ENCODE results near the gene KIAA1328. TPM values are rescaled to one million over a fixed set of nuclear protein-coding genes. Genes with fewer than 3 reads are reported as not detected.

KIAA1328 gene
- total RNA-seq, 3 donors from 2014 or later = 6.0 to 9.8 (median 7.4) TPM

DNA sequence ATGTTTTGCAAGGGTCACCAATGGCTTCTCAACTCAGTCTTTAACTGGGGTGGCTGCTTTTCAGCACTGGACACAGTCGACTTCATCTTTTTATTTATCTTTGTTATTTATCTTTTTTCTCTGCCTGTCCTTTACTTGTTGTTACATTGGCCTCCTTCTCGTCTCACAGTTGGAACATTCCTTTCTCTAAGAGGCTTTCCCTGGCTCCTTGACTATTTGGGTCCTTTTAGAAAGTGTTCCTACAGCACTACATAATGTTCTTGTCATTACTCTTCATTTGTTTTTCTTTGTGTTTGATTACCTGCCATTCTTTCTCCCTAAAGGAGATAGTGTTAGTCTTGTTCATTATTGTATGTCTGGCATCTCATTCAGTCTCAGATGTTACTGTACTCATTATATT, 122.0 kb downstream of the KIAA1328 start:
- Histone ChIP-seq H3K36me3 (ENCODE audit: low read depth) (no peaks in the 10 kb centered on the region), H3K9me3 (no peaks in the 10 kb centered on the region), H3K4me3 (no peak overlapping the region), H3K4me1 (ENCODE audit: low read depth) (no peaks in the 10 kb centered on the region)
- TF ChIP-seq, protein P1, sequence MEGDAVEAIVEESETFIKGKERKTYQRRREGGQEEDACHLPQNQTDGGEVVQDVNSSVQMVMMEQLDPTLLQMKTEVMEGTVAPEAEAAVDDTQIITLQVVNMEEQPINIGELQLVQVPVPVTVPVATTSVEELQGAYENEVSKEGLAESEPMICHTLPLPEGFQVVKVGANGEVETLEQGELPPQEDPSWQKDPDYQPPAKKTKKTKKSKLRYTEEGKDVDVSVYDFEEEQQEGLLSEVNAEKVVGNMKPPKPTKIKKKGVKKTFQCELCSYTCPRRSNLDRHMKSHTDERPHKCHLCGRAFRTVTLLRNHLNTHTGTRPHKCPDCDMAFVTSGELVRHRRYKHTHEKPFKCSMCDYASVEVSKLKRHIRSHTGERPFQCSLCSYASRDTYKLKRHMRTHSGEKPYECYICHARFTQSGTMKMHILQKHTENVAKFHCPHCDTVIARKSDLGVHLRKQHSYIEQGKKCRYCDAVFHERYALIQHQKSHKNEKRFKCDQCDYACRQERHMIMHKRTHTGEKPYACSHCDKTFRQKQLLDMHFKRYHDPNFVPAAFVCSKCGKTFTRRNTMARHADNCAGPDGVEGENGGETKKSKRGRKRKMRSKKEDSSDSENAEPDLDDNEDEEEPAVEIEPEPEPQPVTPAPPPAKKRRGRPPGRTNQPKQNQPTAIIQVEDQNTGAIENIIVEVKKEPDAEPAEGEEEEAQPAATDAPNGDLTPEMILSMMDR (IDR thresholded peaks at IDR 0.05) = no peak
- DNase-seq (no peak), ATAC-seq (no peak)
- intact Hi-C loops (cut with DNase I, micrococcal nuclease) = no loop called here

DNA sequence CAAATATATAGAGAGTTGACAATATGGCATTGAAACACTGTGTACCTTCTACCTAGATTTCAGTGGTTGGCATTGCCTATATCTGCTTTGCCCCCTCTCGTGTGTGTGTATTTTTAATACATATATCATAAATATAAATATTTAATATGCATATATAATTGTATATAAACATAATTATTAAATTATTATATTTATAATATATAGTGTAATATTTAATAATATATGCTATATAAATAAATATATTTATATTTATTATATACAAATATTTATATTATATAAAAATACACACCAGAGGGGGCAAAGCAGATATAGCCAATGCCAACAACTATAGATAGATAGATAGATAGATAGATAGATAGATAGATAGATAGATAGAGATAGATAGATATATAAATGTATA, 124.1 kb downstream of the KIAA1328 start:
- H3K4me1 ChIP-seq (ENCODE audit: low read depth) = no peaks in the 10 kb centered on the region
- intact Hi-C loops (cut with DNase I, micrococcal nuclease) = no loop called here

GRCh38 chr18:36960038-36960437, 131.1 kb downstream of the KIAA1328 start:
- no peaks in the 10 kb centered on the region for H3K36me3 ChIP-seq (ENCODE audit: low read depth)
- intact Hi-C loops (cut with DNase I, micrococcal nuclease) = no loop called here
- DNase-seq (peak in 1 of 3 donors; percentile 43), ATAC-seq (no peak)
- TF ChIP-seq, protein P1 (IDR thresholded peaks at IDR 0.05) = no peak
- no peak overlapping the region for H3K4me3 ChIP-seq
- no peaks in the 10 kb centered on the region for H3K4me1 ChIP-seq (ENCODE audit: low read depth)
- no peaks in the 10 kb centered on the region for H3K9me3 ChIP-seq

More for the DNA sequence above, 124.1 kb downstream of the KIAA1328 start:
- no peak for DNase-seq
- no peaks in the 10 kb centered on the region for H3K36me3 ChIP-seq (ENCODE audit: low read depth)
- H3K9me3 ChIP-seq = no peaks in the 10 kb centered on the region
- TF ChIP-seq, protein P1 (IDR thresholded peaks at IDR 0.05) = no peak
- ATAC-seq = no peak
- no peak overlapping the region for H3K4me3 ChIP-seq

- no peak overlapping the region for H3K4me3 ChIP-seq
- H3K36me3 ChIP-seq (ENCODE audit: low read depth) = no peaks in the 10 kb centered on the region
- TF ChIP-seq, protein P1 (IDR thresholded peaks at IDR 0.05) = no peak
- ATAC-seq = no peak
- no peaks in the 10 kb centered on the region for H3K9me3 ChIP-seq
- H3K4me1 ChIP-seq (ENCODE audit: low read depth) = no peaks in the 10 kb centered on the region
- intact Hi-C loops (cut with DNase I, micrococcal nuclease) = no loop called here
- DNase-seq = no peak
Observed at GRCh38 chr18:36963464-36963863, 134.5 kb downstream of the KIAA1328 start.

DNA sequence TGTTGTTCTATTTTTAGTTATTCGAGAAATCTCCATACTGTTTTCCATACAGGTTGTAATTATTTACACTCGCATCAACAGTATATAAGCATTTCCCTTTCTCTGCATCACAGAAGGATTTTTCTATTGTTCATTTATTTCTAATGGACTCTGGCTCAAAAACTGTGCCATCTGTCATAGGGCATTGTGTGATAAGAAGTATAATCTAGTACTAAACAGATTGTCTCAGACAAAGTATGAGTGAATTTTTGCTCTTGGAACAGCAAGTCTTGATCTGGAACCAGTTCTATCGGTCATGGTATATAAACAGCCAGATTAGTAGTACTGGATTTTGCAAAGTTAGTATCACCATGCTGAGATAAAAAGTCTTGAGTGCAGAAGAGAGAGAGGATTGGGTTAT, 145.8 kb downstream of the KIAA1328 start:
- TF ChIP-seq, protein P1 (IDR thresholded peaks at IDR 0.05) = no peak
- ATAC-seq = no peak
- no peak overlapping the region for H3K4me3 ChIP-seq

GRCh38 chr18:36977121-36977520, 148.2 kb downstream of the KIAA1328 start:
- intact Hi-C loops (cut with DNase I, micrococcal nuclease) = no loop called here
- no peak overlapping the region for H3K4me3 ChIP-seq
- H3K9me3 ChIP-seq = peaks cover 4% of the 10 kb centered on the region
- H3K4me1 ChIP-seq (ENCODE audit: low read depth) = no peaks in the 10 kb centered on the region
- DNase-seq (no peak), ATAC-seq (no peak)
- no peaks in the 10 kb centered on the region for H3K36me3 ChIP-seq (ENCODE audit: low read depth)
- TF ChIP-seq, protein P1 (IDR thresholded peaks at IDR 0.05) = no peak

More for the DNA sequence above, 145.8 kb downstream of the KIAA1328 start:
- H3K4me1 ChIP-seq (ENCODE audit: low read depth) = no peaks in the 10 kb centered on the region
- peaks cover 4% of the 10 kb centered on the region for H3K9me3 ChIP-seq
- H3K36me3 ChIP-seq (ENCODE audit: low read depth) = no peaks in the 10 kb centered on the region
- no peak for DNase-seq
- intact Hi-C loops (cut with DNase I, micrococcal nuclease) = no loop called here

Data from mucosa of descending colon (tissue), 3 donors.